HepG2 (cell line): Measurements from ENCODE around the gene UBE2L6. TPM values are rescaled to one million over a fixed set of nuclear protein-coding genes. Genes with fewer than 3 reads are reported as not detected.
A peak's percentile ranks its signal among the peaks of the same experiment; 100 is the strongest.

ENCODE experiments used
- ATAC-seq: fragments of 200-7000 bp; cut with Tn5 transposase; 3 replicates; pipeline ENCODE4 v1.9.1; 2020; ENCODE audit warnings: mild to moderate bottlenecking, moderate library complexity
- BruUV-seq: library from RNA; stranded (reverse); fragments of 400-500 nt; replicated peaks from 2 replicates; lab custom pipeline; 2021; lab: Mats Ljungman, UMichigan
- CTCF ChIA-PET: fragments of 300-600 bp; formaldehyde crosslinking; extraction: SDS; loops from one replicate; lab custom pipeline; 2021; ENCODE audit warnings: low total read pairs, inconsistent platforms, low intra/inter-chr PET ratio; lab: Yijun Ruan, JAX
- POLR2A ChIA-PET: fragments of 350-600 bp; sonication (Branson Sonifier 250); formaldehyde crosslinking; loops from one replicate; lab custom pipeline; 2020; ENCODE audit warnings: antibody characterized with exemption, inconsistent platforms; lab: Yijun Ruan, JAX
- DNase-seq: peaks from one replicate; pipeline ENCODE4 v3.0.0-alpha.2; 2015; ENCODE audit warnings: low spot score
- FAIRE-seq: peaks from 3 replicates; lab custom pipeline; 2011; peaks lifted over from hg19 to GRCh38; lab: Jason Lieb, UNC
- H2AFZ ChIP-seq: one replicate; pipeline ENCODE4 v1.6.1; 2011; ENCODE audit warnings: low read length, inconsistent platforms
- H3K27ac ChIP-seq: fragments of 300-600 bp; 3 replicates; pipeline ENCODE4 v1.8.0; 2011; ENCODE audit warnings: mixed run types, mild to moderate bottlenecking, mixed read lengths, low read length, inconsistent platforms; ENCODE audit not compliant: insufficient read depth; ENCODE audit errors: extremely low read length
- H3K27me3 ChIP-seq, 2 experiments: fragments of 200-600 bp in 1 of 2; 2 replicates in 1 of 2; 3 replicates in 1 of 2; pipeline versions ENCODE4 v1.6.0 to v1.8.0; 2011; ENCODE audit warnings: low read length in 2 of 2, mild to moderate bottlenecking in 2 of 2, moderate library complexity in 2 of 2, inconsistent platforms in 1 of 2; ENCODE audit not compliant: insufficient read depth in 2 of 2, control insufficient read depth in 1 of 2
- H3K36me3 ChIP-seq, 2 experiments: fragments of 200-600 bp in 1 of 2; replicated peaks in 1 of 2; 2 replicates in 1 of 2; 3 replicates in 1 of 2; pipeline versions ENCODE4 v1.5.1 to v1.8.0; 2011; ENCODE audit warnings: low read length in 2 of 2, inconsistent platforms in 1 of 2; ENCODE audit not compliant: insufficient read depth in 2 of 2, control insufficient read depth in 1 of 2
- H3K4me1 ChIP-seq: 2 replicates; pipeline ENCODE4 v1.5.1; 2012; ENCODE audit warnings: low read length, inconsistent platforms; ENCODE audit not compliant: insufficient read depth
- H3K4me2 ChIP-seq: 2 replicates; pipeline ENCODE4 v1.6.0; 2011; ENCODE audit warnings: low read depth, low read length, inconsistent platforms
- H3K4me3 ChIP-seq, 3 experiments: fragments of 200-600 bp in 1 of 3; sonication (generic), shearing (Covaris generic) in 1 of 3; replicated peaks in 1 of 3; 2 replicates each; pipeline ENCODE4 v1.5.1; 2011 to 2016; ENCODE audit warnings: low read length in 3 of 3, inconsistent platforms in 2 of 3, low read depth in 2 of 3, mild to moderate bottlenecking in 2 of 3, control low read depth in 1 of 3, mixed read lengths in 1 of 3; ENCODE audit not compliant: insufficient read depth in 1 of 3
- H3K79me2 ChIP-seq: one replicate; pipeline ENCODE4 v1.6.1; 2011; ENCODE audit warnings: low read length, inconsistent platforms; ENCODE audit not compliant: insufficient read depth
- H3K9ac ChIP-seq: 2 replicates; pipeline ENCODE4 v1.6.0; 2011; ENCODE audit warnings: mild to moderate bottlenecking, low read depth, low read length, inconsistent platforms; ENCODE audit not compliant: insufficient read depth
- H3K9me3 ChIP-seq: 2 replicates; pipeline ENCODE4 v1.5.1; 2012; ENCODE audit warnings: mild to moderate bottlenecking, low read length
- H4K20me1 ChIP-seq: 2 replicates; pipeline ENCODE4 v1.6.0; 2011; ENCODE audit warnings: inconsistent platforms, mild to moderate bottlenecking, low read length, moderate library complexity; ENCODE audit not compliant: insufficient read depth
- ADNP ChIP-seq: sonication (generic); formaldehyde crosslinking; IDR thresholded peaks from 2 replicates; pipeline ENCODE4 v1.4.0; 2020; ENCODE audit warnings: missing genetic modification reagents
- EED ChIP-seq: sonication (generic); formaldehyde crosslinking; IDR thresholded peaks from 2 replicates; pipeline ENCODE4 v1.5.0; 2020; ENCODE audit warnings: mild to moderate bottlenecking, missing genetic modification reagents
- EP300 ChIP-seq, 3 experiments: sonication (generic) in 1 of 3; formaldehyde crosslinking in 1 of 3; IDR thresholded peaks; 2 replicates each; pipeline versions ENCODE4 v1.5.1 to v1.6.1; 2011 to 2020; ENCODE audit warnings: low read depth in 2 of 3, low read length in 2 of 3, borderline replicate concordance in 1 of 3, improper control_type of control experiment in 1 of 3, mild to moderate bottlenecking in 1 of 3, missing genetic modification reagents in 1 of 3, moderate library complexity in 1 of 3
- GATAD2A ChIP-seq: IDR thresholded peaks from 2 replicates; pipeline ENCODE4 v1.6.1; 2016
- KLF6 ChIP-seq: IDR thresholded peaks from 2 replicates; pipeline ENCODE4 v1.8.0; 2016; ENCODE audit warnings: missing biosample characterization, missing genetic modification reagents
- MAFK ChIP-seq, 2 experiments: IDR thresholded peaks in 1 of 2; conservative IDR thresholded peaks in 1 of 2; 2 replicates each; pipeline ENCODE4 v1.6.1; 2011; ENCODE audit warnings: improper control_type of control experiment in 2 of 2, low read length in 2 of 2
- MEF2D ChIP-seq: sonication (generic); formaldehyde crosslinking; IDR thresholded peaks from 2 replicates; pipeline ENCODE4 v1.5.1; 2020; ENCODE audit warnings: mild to moderate bottlenecking, missing genetic modification reagents
- NFE2L2 ChIP-seq: fragments of 150-350 bp; IDR thresholded peaks from 2 replicates; pipeline ENCODE4 v1.6.1; 2014; ENCODE audit warnings: low read length
- PCBP2 ChIP-seq: fragments of 200-400 bp; formaldehyde crosslinking; optimal IDR thresholded peaks from 2 replicates; pipeline ENCODE3; 2018; ENCODE audit warnings: low read length, low read depth; ENCODE audit not compliant: poor library complexity, severe bottlenecking
- RARA ChIP-seq: IDR thresholded peaks from 2 replicates; pipeline ENCODE4 v1.6.1; 2016; ENCODE audit warnings: missing genetic modification reagents, missing compliant biosample characterization
- ZNF382 ChIP-seq: sonication (generic); formaldehyde crosslinking; IDR thresholded peaks from 2 replicates; pipeline ENCODE4 v1.5.0; 2020; ENCODE audit warnings: missing genetic modification reagents, mild to moderate bottlenecking, borderline replicate concordance
- ZNF788 ChIP-seq: sonication (generic); formaldehyde crosslinking; IDR thresholded peaks from 2 replicates; pipeline ENCODE4 v1.5.0; 2020; ENCODE audit warnings: mild to moderate bottlenecking, missing genetic modification reagents, borderline replicate concordance
- WGBS: methylation state at CpG from one replicate; pipeline ENCODE4 v1.1.6; 2017; ENCODE audit warnings: low lambda C conversion rate; 5-methylcytosine and 5-hydroxymethylcytosine counted together
- in situ Hi-C: cut with HindIII; loops from 2 replicates; pipeline ENCODE4 v1.10.0; 2017; ENCODE audit warnings: low pct_unique_long_range_greater_than_20kb; ENCODE audit not compliant: extremely low pct_ligation_motif_present
- intact Hi-C: fragments of 100-400 bp; cut with micrococcal nuclease; formaldehyde crosslinking; loops from one replicate; pipeline ENCODE4 v1.10.0; 2022; ENCODE audit not compliant: unreplicated experiment
- polyA plus RNA-seq, 8 experiments: library from polyadenylated mRNA; depleted of rRNA in 3 of 8; stranded (reverse) in 7 of 8; unstranded in 1 of 8; fragments of >200 nt; fragmentation: Illumina TruSeq in 4 of 8; extraction: Trizol in 4 of 8; gene quantifications; 2 replicates each; pipeline versions ENCODE4 v1.2.1 to v1.2.3, GENCODE V29; 2011 to 2016; ENCODE audit warnings: low read depth in 4 of 8, missing spikeins in 1 of 8, mixed read lengths in 1 of 8; ENCODE audit not compliant: insufficient read depth in 1 of 8
- total RNA-seq, 5 experiments: library from RNA; depleted of rRNA; stranded (reverse); fragments of >200 nt; fragmentation: Illumina TruSeq; extraction: Trizol; gene quantifications; 2 replicates each; pipeline ENCODE4 v1.2.3, GENCODE V29; 2016; ENCODE audit warnings: low read depth in 1 of 5
- TF ChIP-seq, protein P1 (sequence below): sonication (generic); formaldehyde crosslinking; IDR thresholded peaks from 2 replicates; pipeline ENCODE4 v1.5.0; 2020; ENCODE audit warnings: mild to moderate bottlenecking, missing genetic modification reagents
- TF ChIP-seq, protein P2 (sequence below): sonication (generic); formaldehyde crosslinking; IDR thresholded peaks from 2 replicates; pipeline ENCODE4 v1.4.0; 2020; ENCODE audit warnings: missing genetic modification reagents, borderline replicate concordance
- TF ChIP-seq, protein P3 (sequence below): sonication (generic); formaldehyde crosslinking; IDR thresholded peaks from 2 replicates; pipeline ENCODE4 v1.8.0; 2022; ENCODE audit warnings: mild to moderate bottlenecking, missing genetic modification reagents, borderline replicate concordance
- TF ChIP-seq, protein P4 (sequence below): sonication (generic); formaldehyde crosslinking; IDR thresholded peaks from 2 replicates; pipeline ENCODE4 v1.5.0; 2020; ENCODE audit warnings: missing genetic modification reagents, mild to moderate bottlenecking, borderline replicate concordance

Gene UBE2L6
- total and polyA plus RNA-seq, 2 of the 13 experiments (the other 11 are each of a cell fraction or from before 2014, with no cell fraction given): 30.3 to 30.4 TPM

DNA sequence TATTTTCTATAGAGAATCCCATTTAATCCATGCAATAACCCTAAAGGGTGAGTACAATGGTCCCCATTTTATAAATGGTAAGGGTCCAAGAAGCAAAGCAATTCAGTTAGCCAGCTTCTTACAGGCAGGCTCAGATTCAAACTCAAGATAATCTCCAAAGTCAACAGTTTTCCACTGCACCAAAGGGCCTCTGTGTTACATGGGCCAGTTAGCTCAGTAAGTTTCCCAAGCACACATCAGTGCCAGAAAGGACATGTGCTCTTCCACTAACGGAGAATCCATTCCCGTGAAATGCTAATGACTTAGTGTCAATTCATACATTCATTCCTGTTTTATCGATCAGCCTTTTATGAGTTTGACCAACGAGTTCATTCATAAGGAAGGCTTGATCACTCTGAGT is 63.0 kb downstream of the UBE2L6 start:
- H3K4me3 ChIP-seq: no peak overlapping the region
- ATAC-seq (no peak), FAIRE-seq (peak; percentile 44), DNase-seq (no peak)
- no peaks in the 10 kb centered on the region for H3K27me3 ChIP-seq
- 0 out of 2 replicates have a peak overlapping the region, but pooled peaks have one; percentile 10 for H3K4me2 ChIP-seq
- no peaks in the 10 kb centered on the region for H3K9me3 ChIP-seq
- H3K27ac ChIP-seq: peak overlapping the region; percentile 57
- WGBS: 55% methylated on average over 4 of the region's 4 CpGs
- CTCF ChIA-PET: no interaction called here
- H4K20me1 ChIP-seq: peaks cover 13% of the 10 kb centered on the region
- H3K79me2 ChIP-seq: peaks cover 56% of the 10 kb centered on the region
- 0 out of 2 replicates have a peak overlapping the region, but pooled peaks have one; percentile 7 for H3K9ac ChIP-seq
- intact Hi-C loops (no loop called here), in situ Hi-C loops (no loop called here)
- peaks cover 12 to 57% of the 10 kb centered on the region in 2 experiments; a peak in 4 of 5 replicates for H3K36me3 ChIP-seq
- no peak overlapping the region for H2AFZ ChIP-seq
- H3K4me1 ChIP-seq: peaks cover 97% of the 10 kb centered on the region
- BruUV-seq: no TSS peak
- POLR2A ChIA-PET: interaction anchor here (1.7 to 9.7 kb wide), 3 partner anchors 11 to 26 kb away, joined by 5 to 111 read pairs (median 31); partner anchors contain the start of genes SLC43A1 and TIMM10
- TF ChIP-seq, protein P1, sequence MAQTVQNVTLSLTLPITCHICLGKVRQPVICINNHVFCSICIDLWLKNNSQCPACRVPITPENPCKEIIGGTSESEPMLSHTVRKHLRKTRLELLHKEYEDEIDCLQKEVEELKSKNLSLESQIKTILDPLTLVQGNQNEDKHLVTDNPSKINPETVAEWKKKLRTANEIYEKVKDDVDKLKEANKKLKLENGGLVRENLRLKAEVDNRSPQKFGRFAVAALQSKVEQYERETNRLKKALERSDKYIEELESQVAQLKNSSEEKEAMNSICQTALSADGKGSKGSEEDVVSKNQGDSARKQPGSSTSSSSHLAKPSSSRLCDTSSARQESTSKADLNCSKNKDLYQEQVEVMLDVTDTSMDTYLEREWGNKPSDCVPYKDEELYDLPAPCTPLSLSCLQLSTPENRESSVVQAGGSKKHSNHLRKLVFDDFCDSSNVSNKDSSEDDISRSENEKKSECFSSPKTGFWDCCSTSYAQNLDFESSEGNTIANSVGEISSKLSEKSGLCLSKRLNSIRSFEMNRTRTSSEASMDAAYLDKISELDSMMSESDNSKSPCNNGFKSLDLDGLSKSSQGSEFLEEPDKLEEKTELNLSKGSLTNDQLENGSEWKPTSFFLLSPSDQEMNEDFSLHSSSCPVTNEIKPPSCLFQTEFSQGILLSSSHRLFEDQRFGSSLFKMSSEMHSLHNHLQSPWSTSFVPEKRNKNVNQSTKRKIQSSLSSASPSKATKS (CRISPR knock-in tag): no peak
- TF ChIP-seq GATAD2A: peak; percentile 60
- TF ChIP-seq MAFK (conservative IDR thresholded peaks at IDR 0.05 in 1 of 2, IDR thresholded peaks at IDR 0.05 in 1 of 2; ENCODE audit: low read length in 2 of 2): 0 out of 4 replicates have a peak, but pooled peaks of 1 of the 2 experiments have one; percentile 0
- TF ChIP-seq, protein P2, sequence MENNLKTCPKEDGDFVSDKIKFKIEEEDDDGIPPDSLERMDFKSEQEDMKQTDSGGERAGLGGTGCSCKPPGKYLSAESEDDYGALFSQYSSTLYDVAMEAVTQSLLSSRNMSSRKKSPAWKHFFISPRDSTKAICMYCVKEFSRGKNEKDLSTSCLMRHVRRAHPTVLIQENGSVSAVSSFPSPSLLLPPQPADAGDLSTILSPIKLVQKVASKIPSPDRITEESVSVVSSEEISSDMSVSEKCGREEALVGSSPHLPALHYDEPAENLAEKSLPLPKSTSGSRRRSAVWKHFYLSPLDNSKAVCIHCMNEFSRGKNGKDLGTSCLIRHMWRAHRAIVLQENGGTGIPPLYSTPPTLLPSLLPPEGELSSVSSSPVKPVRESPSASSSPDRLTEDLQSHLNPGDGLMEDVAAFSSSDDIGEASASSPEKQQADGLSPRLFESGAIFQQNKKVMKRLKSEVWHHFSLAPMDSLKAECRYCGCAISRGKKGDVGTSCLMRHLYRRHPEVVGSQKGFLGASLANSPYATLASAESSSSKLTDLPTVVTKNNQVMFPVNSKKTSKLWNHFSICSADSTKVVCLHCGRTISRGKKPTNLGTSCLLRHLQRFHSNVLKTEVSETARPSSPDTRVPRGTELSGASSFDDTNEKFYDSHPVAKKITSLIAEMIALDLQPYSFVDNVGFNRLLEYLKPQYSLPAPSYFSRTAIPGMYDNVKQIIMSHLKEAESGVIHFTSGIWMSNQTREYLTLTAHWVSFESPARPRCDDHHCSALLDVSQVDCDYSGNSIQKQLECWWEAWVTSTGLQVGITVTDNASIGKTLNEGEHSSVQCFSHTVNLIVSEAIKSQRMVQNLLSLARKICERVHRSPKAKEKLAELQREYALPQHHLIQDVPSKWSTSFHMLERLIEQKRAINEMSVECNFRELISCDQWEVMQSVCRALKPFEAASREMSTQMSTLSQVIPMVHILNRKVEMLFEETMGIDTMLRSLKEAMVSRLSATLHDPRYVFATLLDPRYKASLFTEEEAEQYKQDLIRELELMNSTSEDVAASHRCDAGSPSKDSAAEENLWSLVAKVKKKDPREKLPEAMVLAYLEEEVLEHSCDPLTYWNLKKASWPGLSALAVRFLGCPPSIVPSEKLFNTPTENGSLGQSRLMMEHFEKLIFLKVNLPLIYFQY (CRISPR knock-in tag): no peak
- TF ChIP-seq KLF6: no peak
- TF ChIP-seq, protein P3, sequence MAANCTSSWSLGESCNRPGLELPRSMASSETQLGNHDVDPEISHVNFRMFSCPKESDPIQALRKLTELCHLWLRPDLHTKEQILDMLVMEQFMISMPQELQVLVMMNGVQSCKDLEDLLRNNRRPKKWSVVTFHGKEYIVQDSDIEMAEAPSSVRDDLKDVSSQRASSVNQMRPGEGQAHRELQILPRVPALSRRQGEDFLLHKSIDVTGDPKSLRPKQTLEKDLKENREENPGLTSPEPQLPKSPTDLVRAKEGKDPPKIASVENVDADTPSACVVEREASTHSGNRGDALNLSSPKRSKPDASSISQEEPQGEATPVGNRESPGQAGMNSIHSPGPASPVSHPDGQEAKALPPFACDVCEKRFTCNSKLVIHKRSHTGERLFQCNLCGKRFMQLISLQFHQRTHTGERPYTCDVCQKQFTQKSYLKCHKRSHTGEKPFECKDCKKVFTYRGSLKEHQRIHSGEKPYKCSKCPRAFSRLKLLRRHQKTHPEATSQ: no peak
- TF ChIP-seq EP300 (IDR thresholded peaks at IDR 0.05; ENCODE audit: low read depth in 2 of 2, low read length in 2 of 2): 0 out of 4 replicates have a peak, but pooled peaks of 1 of the 2 experiments have one; percentile 16
- no peak for TF ChIP-seq EP300 (CRISPR knock-in tag; IDR thresholded peaks at IDR 0.05; ENCODE audit: borderline replicate concordance)
- TF ChIP-seq ZNF788 (CRISPR knock-in tag): no peak
- no peak for TF ChIP-seq NFE2L2
- no peak for TF ChIP-seq MEF2D
- no peak for TF ChIP-seq EED (CRISPR knock-in tag)
- TF ChIP-seq, protein P4, sequence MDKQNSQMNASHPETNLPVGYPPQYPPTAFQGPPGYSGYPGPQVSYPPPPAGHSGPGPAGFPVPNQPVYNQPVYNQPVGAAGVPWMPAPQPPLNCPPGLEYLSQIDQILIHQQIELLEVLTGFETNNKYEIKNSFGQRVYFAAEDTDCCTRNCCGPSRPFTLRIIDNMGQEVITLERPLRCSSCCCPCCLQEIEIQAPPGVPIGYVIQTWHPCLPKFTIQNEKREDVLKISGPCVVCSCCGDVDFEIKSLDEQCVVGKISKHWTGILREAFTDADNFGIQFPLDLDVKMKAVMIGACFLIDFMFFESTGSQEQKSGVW: no peak
- no peak for TF ChIP-seq PCBP2
- TF ChIP-seq ADNP (CRISPR knock-in tag): 0 out of 2 replicates have a peak, but pooled peaks have one; percentile 50
- TF ChIP-seq ZNF382 (CRISPR knock-in tag): no peak
- TF ChIP-seq RARA (CRISPR knock-in tag): no peak
